ENCODE data around the gene GPR27.

GRCh38 chr3:71789922-71790321 is 36.3 kb downstream of the GPR27 start:
- TF ChIP-seq CTCF (IDR thresholded peaks at IDR 0.05; ENCODE audit: insufficient read depth, low read length), result no peak
- no peak for TF ChIP-seq REST (IDR thresholded peaks at IDR 0.05; ENCODE audit: insufficient replicate concordance, low read depth)
- TF ChIP-seq SPI1 (IDR thresholded peaks at IDR 0.05; ENCODE audit: borderline replicate concordance, low read depth), result no peak
- TF ChIP-seq POLR2AphosphoS5 (IDR thresholded peaks at IDR 0.05; ENCODE audit: low read depth), result no peak
- no peak for TF ChIP-seq GABPA (IDR thresholded peaks at IDR 0.05; ENCODE audit: low read depth)
